Superior temporal gyrus (tissue), 1 donor: ENCODE results near the gene SLC4A2.
"Not testable (repeated sequence)": the region's sequence is repeated elsewhere in the genome, so short reads cannot be mapped to it uniquely, and the experiment has no call there.

Source experiments
- DNase-seq: peaks from one replicate; pipeline ENCODE4 v3.0.0-alpha.2; 2016; ENCODE audit errors: extremely low spot score

The SLC4A2 gene

GRCh38 chr7:151024435-151025056 lies 34.8 kb upstream of the SLC4A2 start, which contains the start of gene ATG9B:
TSS of gene ATG9B (minus strand) at chr7:151024494. CDS start at chr7:151024423, 71 bp downstream.
- DNase-seq, result no peak

- no peak for DNase-seq
These were observed 33.3 kb upstream of the SLC4A2 start for GRCh38 chr7:151025924-151026671.

GRCh38 chr7:151026771-151027727 lies 32.3 kb upstream of the SLC4A2 start:
- not testable (repeated sequence) for DNase-seq

GRCh38 chr7:151027728-151028130 lies 31.7 kb upstream of the SLC4A2 start:
- not testable (repeated sequence) for DNase-seq

- peak; percentile 98 for DNase-seq
These were observed 31.1 kb upstream of the SLC4A2 start, which contains the start of gene ABCB8 for GRCh38 chr7:151028131-151028947. TSS of gene ABCB8 (plus strand) at chr7:151028450. CDS start at chr7:151028516, 66 bp downstream.

- DNase-seq, result no peak
These were observed 30.4 kb upstream of the SLC4A2 start for GRCh38 chr7:151028948-151029501.

GRCh38 chr7:151031011-151031410 lies 28.4 kb upstream of the SLC4A2 start:
- no peak for DNase-seq

- DNase-seq, result no peak
These were observed 26.2 kb upstream of the SLC4A2 start for GRCh38 chr7:151032936-151033863.

- no peak for DNase-seq
These were observed 25.5 kb upstream of the SLC4A2 start for GRCh38 chr7:151033864-151034249.

GRCh38 chr7:151034312-151035025 lies 24.9 kb upstream of the SLC4A2 start:
- DNase-seq, result no peak

- no peak for DNase-seq
These were observed 24.2 kb upstream of the SLC4A2 start for GRCh38 chr7:151035026-151035717.

GRCh38 chr7:151035902-151036301 lies 23.5 kb upstream of the SLC4A2 start:
- no peak for DNase-seq

- DNase-seq, result no peak
These were observed 20.2 kb upstream of the SLC4A2 start for GRCh38 chr7:151038951-151039849.

- DNase-seq, result no peak
These were observed 19.4 kb upstream of the SLC4A2 start for GRCh38 chr7:151039850-151040548.

GRCh38 chr7:151040616-151041375 lies 18.6 kb upstream of the SLC4A2 start:
- DNase-seq, result no peak

GRCh38 chr7:151043449-151043848 lies 15.9 kb upstream of the SLC4A2 start:
- not testable (repeated sequence) for DNase-seq
